Activated CD8-positive, alpha-beta memory T cell treated with anti-CD3 and anti-CD28 coated beads, Interleukin-2, amount 10 ng/mL, durations not matched to agents 7 days and 5 days (primary cell): ENCODE data around the gene CST8. TPM values are rescaled to one million over a fixed set of nuclear protein-coding genes. Genes with fewer than 3 reads are reported as not detected.

Experiments used
- ATAC-seq: fragments of 150-1000 bp; cut with Tn5 transposase; one replicate; pipeline ENCODE4 v1.10.0; 2021; ENCODE audit warnings: moderate library complexity
- CTCF ChIA-PET: fragments of 350-600 bp; sonication (Branson Sonifier 250); formaldehyde crosslinking; loops from one replicate; lab custom pipeline; 2021; ENCODE audit warnings: antibody characterized with exemption; lab: Charles Lee
- DNase-seq: peaks from one replicate; pipeline ENCODE4 v3.0.0-alpha.2; 2020
- H3K27ac Mint-ChIP-seq: one replicate; pipeline ENCODE4 v1.8.0; 2021; ENCODE audit warnings: mild to moderate bottlenecking, mixed read lengths
- H3K27me3 Mint-ChIP-seq: one replicate; pipeline ENCODE4 v1.8.0; 2021; ENCODE audit warnings: mixed read lengths
- H3K36me3 Mint-ChIP-seq: one replicate; pipeline ENCODE4 v1.8.0; 2021; ENCODE audit warnings: mild to moderate bottlenecking, mixed read lengths
- H3K4me1 Mint-ChIP-seq: one replicate; pipeline ENCODE4 v1.8.0; 2021; ENCODE audit warnings: mixed read lengths
- H3K4me3 Mint-ChIP-seq: one replicate; pipeline ENCODE4 v1.8.0; 2021; ENCODE audit warnings: mild to moderate bottlenecking, moderate library complexity, mixed read lengths
- H3K9me3 Mint-ChIP-seq: one replicate; pipeline ENCODE4 v1.8.0; 2022; ENCODE audit warnings: low read depth, mixed read lengths
- total RNA-seq, 2 experiments: library from RNA; stranded (reverse); gene quantifications; one replicate each; pipeline ENCODE4 v1.2.3, GENCODE V29; 2021

CST8 gene
- total RNA-seq: not detected

GRCh38 chr20:23490817-23491216 is at the start of gene CST8:
TSS of gene CST8 (plus strand) at chr20:23491117. CDS start at chr20:23491668, 551 bp downstream.
- ATAC-seq (no peak), DNase-seq (no peak)
- Mint-ChIP-seq H3K27ac (no peak within 1 kb of the TSS), H3K9me3 (no peaks in the 10 kb centered on the region), H3K36me3 (no peaks in the 10 kb centered on the region), H3K4me1 (no peaks in the 10 kb centered on the region), H3K4me3 (no peak within 1 kb of the TSS), H3K27me3 (no peaks in the 10 kb centered on the region)
- CTCF ChIA-PET: no interaction called here

- peak; percentile 78 for DNase-seq
- Mint-ChIP-seq H3K9me3 (no peaks in the 10 kb centered on the region), H3K4me3 (no peak overlapping the region), H3K36me3 (no peaks in the 10 kb centered on the region), H3K4me1 (no peaks in the 10 kb centered on the region), H3K27ac (no peak overlapping the region), H3K27me3 (no peaks in the 10 kb centered on the region)
- peak; percentile 85 for ATAC-seq
- CTCF ChIA-PET: interaction anchor here (0.7 to 3.5 kb wide), 14 partner anchors 8 to 171 kb away, joined by 3 to 50 read pairs (median 4); partner anchors contain the start of genes CST9, NAPB and NXT1
Observed at GRCh38 chr20:23441850-23442313, 49.0 kb upstream of the CST8 start.

DNA sequence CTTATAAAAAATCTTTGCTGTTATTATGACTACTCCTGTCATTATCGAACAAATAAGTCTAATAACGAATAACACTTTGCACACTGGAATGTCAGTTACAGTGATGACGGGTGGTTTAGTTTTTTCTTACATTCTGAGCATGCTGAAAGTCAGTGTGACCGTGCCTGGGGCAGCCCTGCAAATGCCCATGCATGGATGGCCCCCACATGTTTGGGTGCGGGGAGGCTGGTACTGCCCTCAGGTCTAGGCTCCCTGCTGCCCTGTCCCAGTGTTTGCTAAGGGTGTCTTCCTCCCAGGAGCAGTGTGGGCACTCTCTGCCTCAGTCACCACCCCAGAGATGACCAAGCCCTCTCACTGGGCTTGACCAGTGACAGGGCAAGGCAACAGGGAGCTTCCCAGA is 48.5 kb upstream of the CST8 start:
- ATAC-seq (no peak), DNase-seq (peak; percentile 27)
- Mint-ChIP-seq H3K36me3 (no peaks in the 10 kb centered on the region), H3K27me3 (no peaks in the 10 kb centered on the region), H3K4me3 (no peak overlapping the region), H3K27ac (no peak overlapping the region), H3K9me3 (no peaks in the 10 kb centered on the region), H3K4me1 (no peaks in the 10 kb centered on the region)
- CTCF ChIA-PET: interaction anchor here (0.7 to 3.5 kb wide), 12 partner anchors 8 to 171 kb away, joined by 3 to 50 read pairs (median 5); partner anchors contain the start of genes NAPB and NXT1

DNA sequence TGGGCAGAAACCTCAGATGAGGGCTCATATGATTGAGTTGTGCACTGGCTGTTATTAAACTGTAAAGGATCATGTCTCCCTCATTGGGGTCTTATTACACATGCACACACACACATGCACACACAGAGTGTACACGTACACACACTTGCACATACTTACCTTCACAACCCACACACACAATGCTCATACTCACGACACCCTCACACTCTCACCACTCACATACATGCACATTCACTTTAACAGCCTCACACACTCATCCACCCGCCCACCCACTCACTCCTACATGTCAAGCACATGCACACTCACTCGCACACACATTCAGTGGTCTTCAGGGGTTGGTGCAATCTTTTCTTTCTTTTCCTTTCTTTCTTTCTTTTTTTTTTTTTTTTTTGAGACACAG is 46.1 kb upstream of the CST8 start:
- DNase-seq (no peak), ATAC-seq (no peak)
- Mint-ChIP-seq H3K9me3 (no peaks in the 10 kb centered on the region), H3K27ac (no peak overlapping the region), H3K4me1 (peaks cover 9% of the 10 kb centered on the region), H3K27me3 (no peaks in the 10 kb centered on the region), H3K4me3 (no peak overlapping the region), H3K36me3 (no peaks in the 10 kb centered on the region)
- CTCF ChIA-PET: interaction anchor here (0.9 to 3.2 kb wide), 6 partner anchors 11 to 162 kb away, joined by 3 to 21 read pairs (median 4); partner anchors contain the start of gene NXT1

DNA sequence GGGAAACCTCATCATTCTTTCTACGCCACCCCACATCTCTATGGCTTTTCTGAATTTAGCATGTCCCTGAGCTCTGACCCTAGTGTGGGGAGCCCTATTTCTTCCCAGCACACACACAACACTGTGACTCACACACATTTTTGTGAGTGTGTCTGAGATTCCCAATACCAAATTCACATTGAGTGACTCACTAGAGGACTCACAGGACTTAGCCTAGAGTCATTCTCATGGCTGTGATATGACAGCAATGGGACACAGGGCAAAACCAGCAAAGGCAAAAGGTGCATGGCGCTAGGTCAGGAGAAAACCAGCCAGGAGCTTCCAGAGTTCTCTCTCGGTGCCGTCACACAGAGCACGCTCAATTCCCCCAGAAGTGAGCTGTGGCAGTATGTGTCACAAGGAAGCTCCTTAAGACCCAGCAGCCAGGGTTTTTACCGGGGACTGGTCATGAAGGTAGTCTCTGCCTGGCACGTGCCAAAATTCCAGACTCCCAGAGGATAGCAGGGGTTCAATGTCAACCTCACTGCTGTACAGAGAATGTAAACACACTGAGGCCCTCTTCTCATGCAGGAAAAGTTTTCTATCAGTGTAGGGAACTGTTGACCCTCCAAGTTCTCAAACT is 45.2 kb upstream of the CST8 start:
- ATAC-seq (no peak), DNase-seq (peak; percentile 18)
- no peaks in the 10 kb centered on the region for H3K27me3 Mint-ChIP-seq
- no peaks in the 10 kb centered on the region for H3K9me3 Mint-ChIP-seq
- H3K27ac Mint-ChIP-seq: no peak overlapping the region
- no peak overlapping the region for H3K4me3 Mint-ChIP-seq
- no peaks in the 10 kb centered on the region for H3K36me3 Mint-ChIP-seq
- CTCF ChIA-PET: interaction anchor here (0.9 to 3.2 kb wide), 7 partner anchors 8 to 161 kb away, joined by 3 to 21 read pairs (median 6); partner anchors contain the start of gene NXT1
- peaks cover 12% of the 10 kb centered on the region for H3K4me1 Mint-ChIP-seq

GRCh38 chr20:23446505-23446904 is 44.4 kb upstream of the CST8 start:
- Mint-ChIP-seq H3K9me3 (no peaks in the 10 kb centered on the region), H3K4me1 (peaks cover 12% of the 10 kb centered on the region), H3K36me3 (no peaks in the 10 kb centered on the region), H3K4me3 (no peak overlapping the region), H3K27me3 (peaks cover 1% of the 10 kb centered on the region), H3K27ac (no peak overlapping the region)
- ATAC-seq (no peak), DNase-seq (peak; percentile 62)
- CTCF ChIA-PET: interaction anchor here (0.6 to 3.2 kb wide), 8 partner anchors 9 to 286 kb away, joined by 3 to 21 read pairs (median 4); partner anchors contain the start of gene NXT1

DNA sequence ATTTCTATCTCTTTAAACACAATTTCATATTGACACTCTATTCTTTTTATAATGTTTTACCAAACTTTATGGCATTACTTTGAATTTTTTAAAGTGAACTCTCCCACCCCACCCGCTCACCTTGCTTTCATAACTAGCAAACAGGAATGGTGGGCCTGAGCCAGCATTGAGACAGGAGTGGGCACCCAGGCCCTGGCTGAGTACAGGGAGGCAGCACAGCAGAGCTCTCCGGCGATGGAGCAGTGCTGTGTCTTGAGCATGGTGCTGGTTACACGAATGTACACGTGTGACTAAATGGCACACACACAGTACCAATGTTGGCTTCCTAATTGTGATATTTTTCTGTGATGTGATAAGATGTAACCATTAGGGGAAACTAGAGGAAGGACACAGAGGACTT is 42.8 kb upstream of the CST8 start:
- no peak for ATAC-seq
- H3K4me3 Mint-ChIP-seq: no peak overlapping the region
- H3K36me3 Mint-ChIP-seq: no peaks in the 10 kb centered on the region
- H3K9me3 Mint-ChIP-seq: no peaks in the 10 kb centered on the region
- peaks cover 2% of the 10 kb centered on the region for H3K27me3 Mint-ChIP-seq
- peaks cover 12% of the 10 kb centered on the region for H3K4me1 Mint-ChIP-seq
- DNase-seq: no peak
- H3K27ac Mint-ChIP-seq: no peak overlapping the region
- CTCF ChIA-PET: interaction anchor here (1.3 to 3.1 kb wide), 3 partner anchors 16 to 159 kb away, joined by 3 to 12 read pairs (median 3); no protein-coding TSS in a partner anchor

DNA sequence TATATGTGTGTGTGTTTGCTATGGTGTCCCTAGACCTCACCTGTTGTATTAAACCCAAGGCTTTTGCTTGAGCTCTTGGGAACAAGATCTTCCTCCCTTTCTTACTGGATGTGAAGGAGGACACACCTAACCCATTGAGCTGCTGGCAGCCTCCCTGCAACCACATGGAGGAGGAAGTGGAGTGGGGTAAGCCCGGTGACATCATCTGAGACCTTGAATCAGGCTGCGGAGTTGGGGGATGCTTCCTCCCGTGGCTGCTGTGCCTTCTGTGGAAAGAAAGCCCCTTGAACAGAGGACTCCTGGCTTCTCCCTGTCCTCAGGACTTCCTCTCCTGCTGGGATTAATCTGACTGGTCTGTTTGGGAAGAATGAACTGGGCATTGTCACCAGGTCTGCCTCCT is 41.5 kb upstream of the CST8 start:
- Mint-ChIP-seq H3K36me3 (no peaks in the 10 kb centered on the region), H3K9me3 (no peaks in the 10 kb centered on the region), H3K27ac (no peak overlapping the region), H3K4me1 (peaks cover 12% of the 10 kb centered on the region), H3K27me3 (peaks cover 2% of the 10 kb centered on the region), H3K4me3 (no peak overlapping the region)
- DNase-seq (peak; percentile 67), ATAC-seq (peak; percentile 81)
- CTCF ChIA-PET: interaction anchor here (0.6 to 3.2 kb wide), 6 partner anchors 7 to 336 kb away, joined by 3 to 7 read pairs (median 3); partner anchors contain the start of gene NXT1

- DNase-seq (no peak), ATAC-seq (no peak)
- Mint-ChIP-seq H3K9me3 (no peaks in the 10 kb centered on the region), H3K27me3 (peaks cover 2% of the 10 kb centered on the region), H3K4me3 (no peak overlapping the region), H3K27ac (no peak overlapping the region), H3K4me1 (peaks cover 19% of the 10 kb centered on the region), H3K36me3 (no peaks in the 10 kb centered on the region)
- CTCF ChIA-PET: interaction anchor here (1.4 to 3.2 kb wide), 2 partner anchors 9 to 101 kb away, joined by 3 to 7 read pairs; partner anchors contain the start of gene NXT1
Observed at GRCh38 chr20:23450877-23451276, 40.0 kb upstream of the CST8 start.

GRCh38 chr20:23451956-23452487 is 38.9 kb upstream of the CST8 start:
- ATAC-seq (no peak), DNase-seq (no peak)
- Mint-ChIP-seq H3K27me3 (peaks cover 2% of the 10 kb centered on the region), H3K36me3 (no peaks in the 10 kb centered on the region), H3K4me3 (no peak overlapping the region), H3K9me3 (no peaks in the 10 kb centered on the region), H3K4me1 (peaks cover 31% of the 10 kb centered on the region), H3K27ac (no peak overlapping the region)
- CTCF ChIA-PET: interaction anchor here (3.2 kb wide), 1 partner anchor 102 kb away, joined by 7 read pairs; the partner anchor contains the start of gene NXT1

GRCh38 chr20:23452776-23453175 is 38.1 kb upstream of the CST8 start, which contains the start of gene CST11:
TSS of gene CST11 (minus strand) at chr20:23452876. CDS start at chr20:23452811, 65 bp downstream.
- H3K9me3 Mint-ChIP-seq: no peaks in the 10 kb centered on the region

DNA sequence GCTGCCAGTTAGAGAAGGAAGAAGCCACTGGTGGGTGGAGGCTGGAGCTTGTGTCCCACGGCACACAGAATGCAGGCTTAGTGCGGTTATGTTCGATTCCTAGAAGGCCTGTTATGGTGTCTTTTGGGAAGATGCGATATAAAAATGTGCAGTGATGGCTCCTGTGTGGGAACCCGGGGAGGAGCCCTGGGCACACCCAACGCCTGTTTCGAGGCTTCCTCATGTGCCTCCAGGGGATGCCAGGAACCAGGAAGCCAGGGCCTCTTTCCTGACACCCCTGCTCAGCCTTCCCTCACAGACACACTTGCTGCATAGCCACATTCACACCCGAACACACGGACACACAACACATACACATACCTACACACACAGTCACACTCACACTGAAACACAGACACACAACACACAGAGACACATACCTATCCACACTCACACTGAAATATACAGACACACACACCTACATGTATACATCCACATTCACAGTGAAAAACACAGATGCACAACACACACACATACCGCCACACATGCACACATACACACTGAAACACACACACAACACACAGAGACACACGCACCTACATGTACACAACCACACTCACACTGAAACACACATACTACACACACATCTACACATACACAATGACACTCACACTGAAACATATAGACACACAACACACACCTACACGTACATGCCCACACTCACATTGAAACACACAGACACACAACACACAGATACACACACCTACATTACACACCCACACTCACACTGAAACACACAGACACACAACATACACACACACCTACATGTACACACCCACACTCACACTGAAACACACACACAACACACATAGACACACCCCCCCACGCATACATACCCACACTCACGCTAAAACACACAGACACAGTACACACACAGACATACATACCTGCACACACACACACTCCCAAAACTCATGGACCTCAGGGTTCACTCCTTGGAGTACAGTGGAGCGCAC is 37.1 kb upstream of the CST8 start:
- Mint-ChIP-seq H3K27ac (no peak overlapping the region), H3K4me1 (peaks cover 34% of the 10 kb centered on the region), H3K9me3 (no peaks in the 10 kb centered on the region), H3K4me3 (no peak overlapping the region), H3K27me3 (peaks cover 2% of the 10 kb centered on the region), H3K36me3 (no peaks in the 10 kb centered on the region)
- CTCF ChIA-PET: interaction anchor here (1.0 kb wide), 1 partner anchor 10 kb away, joined by 4 read pairs; no protein-coding TSS in a partner anchor
- no peak for DNase-seq
- ATAC-seq: no peak

More at GRCh38 chr20:23452776-23453175, 38.1 kb upstream of the CST8 start, which contains the start of gene CST11:
- ATAC-seq (no peak), DNase-seq (no peak)
- CTCF ChIA-PET: interaction anchor here (1.0 kb wide), 1 partner anchor 9 kb away, joined by 4 read pairs; no protein-coding TSS in a partner anchor
- Mint-ChIP-seq H3K27me3 (peaks cover 2% of the 10 kb centered on the region), H3K36me3 (no peaks in the 10 kb centered on the region), H3K27ac (no peak within 1 kb of the TSS), H3K4me3 (no peak within 1 kb of the TSS), H3K4me1 (peaks cover 34% of the 10 kb centered on the region)
